GM19240 (cell line): ENCODE data around the gene CTSC.
"Not testable (repeated sequence)": the region's sequence is repeated elsewhere in the genome, so short reads cannot be mapped to it uniquely, and the experiment has no call there.

Experiments used
- DNase-seq: peaks from one replicate; pipeline ENCODE4 v3.0.0; 2011; ENCODE audit warnings: low spot score; ENCODE audit not compliant: insufficient read length

The CTSC gene

GRCh38 chr11:88284336-88285050, 53.0 kb downstream of the CTSC start:
- no peak for DNase-seq

- no peak for DNase-seq
Observed at GRCh38 chr11:88282747-88283515, 54.6 kb downstream of the CTSC start.

GRCh38 chr11:88281317-88281712, 56.2 kb downstream of the CTSC start:
- no peak for DNase-seq

- DNase-seq: no peak
Observed at GRCh38 chr11:88280673-88281316, 56.7 kb downstream of the CTSC start.

- DNase-seq: no peak
Observed at GRCh38 chr11:88277349-88277915, 60.1 kb downstream of the CTSC start.

- DNase-seq: no peak
Observed at GRCh38 chr11:88275636-88276035, 61.9 kb downstream of the CTSC start.

GRCh38 chr11:88266919-88267318, 70.6 kb downstream of the CTSC start:
- no peak for DNase-seq

- DNase-seq: no peak
Observed at GRCh38 chr11:88266157-88266556, 71.4 kb downstream of the CTSC start.

- no peak for DNase-seq
Observed at GRCh38 chr11:88259431-88259830, 78.1 kb downstream of the CTSC start.

GRCh38 chr11:88252208-88252607, 85.3 kb downstream of the CTSC start:
- DNase-seq: no peak

GRCh38 chr11:88250566-88251242, 86.8 kb downstream of the CTSC start:
- no peak for DNase-seq

GRCh38 chr11:88249706-88250105, 87.8 kb downstream of the CTSC start:
- no peak for DNase-seq

GRCh38 chr11:88246696-88247095, 90.8 kb downstream of the CTSC start:
- DNase-seq: no peak

- DNase-seq: not testable (repeated sequence)
Observed at GRCh38 chr11:88245576-88245975, 92.0 kb downstream of the CTSC start.
